H1 (cell line): ENCODE measurements around the gene FRK. TPM values are rescaled to one million over a fixed set of nuclear protein-coding genes. Genes with fewer than 3 reads are reported as not detected.
"Not testable (repeated sequence)": the region's sequence is repeated elsewhere in the genome, so short reads cannot be mapped to it uniquely, and the experiment has no call there.

ENCODE experiments used
- CTCF ChIA-PET: fragments of 300-600 bp; sonication (Branson Sonifier 250); formaldehyde crosslinking; loops from one replicate; lab custom pipeline; 2021; ENCODE audit not compliant: partially characterized antibody; lab: Charles Lee
- POLR2A ChIA-PET: fragments of 300-600 bp; sonication (Branson Sonifier 250); formaldehyde crosslinking; loops from one replicate; lab custom pipeline; 2021; ENCODE audit warnings: inconsistent platforms; ENCODE audit not compliant: partially characterized antibody; lab: Charles Lee
- DNase-seq, 2 experiments: peaks; one replicate each; pipeline versions ENCODE4 v3.0.0 to v3.0.0-alpha.2; 2010 to 2022; ENCODE audit warnings: low spot score in 2 of 2, low read depth in 1 of 2, mixed read lengths in 1 of 2
- FAIRE-seq: peaks from 2 replicates; lab custom pipeline; 2011; peaks lifted over from hg19 to GRCh38; lab: Jason Lieb, UNC
- H2AFZ ChIP-seq: 2 replicates; pipeline ENCODE4 v1.8.1; 2012; ENCODE audit warnings: low read length, inconsistent platforms
- H2AK5ac ChIP-seq: 2 replicates; pipeline ENCODE4 v1.6.1; 2013; ENCODE audit warnings: low read depth, low read length
- H2BK120ac ChIP-seq: replicated peaks from 2 replicates; pipeline ENCODE3; 2013; ENCODE audit warnings: low read depth, low read length, inconsistent platforms
- H2BK12ac ChIP-seq: 2 replicates; pipeline ENCODE4 v1.6.1; 2013; ENCODE audit warnings: low read depth, low read length
- H2BK15ac ChIP-seq: 2 replicates; pipeline ENCODE4 v1.6.1; 2013; ENCODE audit warnings: low read length
- H2BK20ac ChIP-seq: 2 replicates; pipeline ENCODE4 v1.6.1; 2013; ENCODE audit warnings: low read length
- H2BK5ac ChIP-seq: 2 replicates; pipeline ENCODE4 v1.6.1; 2013; ENCODE audit warnings: low read depth, low read length
- H3K14ac ChIP-seq: 2 replicates; pipeline ENCODE4 v1.6.1; 2013; ENCODE audit warnings: inconsistent platforms; ENCODE audit not compliant: insufficient read length
- H3K18ac ChIP-seq: 2 replicates; pipeline ENCODE4 v1.6.1; 2013; ENCODE audit warnings: low read length; ENCODE audit errors: extremely low read depth
- H3K23ac ChIP-seq: 2 replicates; pipeline ENCODE4 v1.6.1; 2013; ENCODE audit warnings: inconsistent platforms; ENCODE audit not compliant: insufficient read length
- H3K23me2 ChIP-seq: 2 replicates; pipeline ENCODE4 v1.6.1; 2013; ENCODE audit warnings: low read depth, low read length
- H3K27ac ChIP-seq: 2 replicates; pipeline ENCODE4 v1.6.1; 2011; ENCODE audit warnings: low read depth, low read length, inconsistent platforms
- H3K27me3 ChIP-seq, 4 experiments: replicated peaks in 1 of 4; 1 replicate in 1 of 4; 2 replicates in 3 of 4; pipeline versions ENCODE4 v1.6.1 to v1.8.1; 2011 to 2013; ENCODE audit warnings: low read length in 3 of 4, mild to moderate bottlenecking in 3 of 4, inconsistent platforms in 2 of 4, mixed read lengths in 2 of 4, moderate library complexity in 1 of 4; ENCODE audit not compliant: control insufficient read depth in 3 of 4, insufficient read depth in 3 of 4; ENCODE audit errors: extremely low read depth in 1 of 4
- H3K36me3 ChIP-seq, 4 experiments: 2 replicates each; pipeline versions ENCODE4 v1.6.1 to v1.8.1; 2011 to 2013; ENCODE audit warnings: mild to moderate bottlenecking in 4 of 4, low read length in 3 of 4, moderate library complexity in 2 of 4, control low read depth in 1 of 4, inconsistent platforms in 1 of 4; ENCODE audit not compliant: insufficient read depth in 4 of 4, control insufficient read depth in 2 of 4
- H3K4ac ChIP-seq: replicated peaks from 2 replicates; pipeline ENCODE3; 2013; ENCODE audit warnings: low read length, low read depth, mixed read lengths, inconsistent platforms; ENCODE audit not compliant: insufficient read length
- H3K4me1 ChIP-seq, 4 experiments: replicated peaks in 1 of 4; 1 replicate in 1 of 4; 2 replicates in 3 of 4; pipeline versions ENCODE4 v1.6.1 to v1.8.1; 2011 to 2013; ENCODE audit warnings: low read length in 3 of 4, inconsistent platforms in 2 of 4, mixed read lengths in 1 of 4; ENCODE audit not compliant: insufficient read depth in 4 of 4, control insufficient read depth in 3 of 4
- H3K4me2 ChIP-seq, 2 experiments: 2 replicates each; pipeline versions ENCODE4 v1.6.1 to v1.8.1; 2011 to 2013; ENCODE audit warnings: low read depth in 2 of 2, low read length in 2 of 2, control low read depth in 1 of 2, inconsistent platforms in 1 of 2, mild to moderate bottlenecking in 1 of 2; ENCODE audit not compliant: insufficient read depth in 1 of 2
- H3K4me3 ChIP-seq, 4 experiments: fragments of 200-600, 300-600 bp in 1 of 4; sonication (generic), shearing (Covaris generic), sonication (Bioruptor Twin) in 1 of 4; 2 replicates each; pipeline versions ENCODE4 v1.5.1 to v1.8.1; 2011 to 2016; ENCODE audit warnings: low read length in 4 of 4, low read depth in 3 of 4, control low read depth in 2 of 4, inconsistent platforms in 2 of 4, mild to moderate bottlenecking in 2 of 4, mixed read lengths in 1 of 4, moderate library complexity in 1 of 4; ENCODE audit not compliant: insufficient read depth in 2 of 4; ENCODE audit errors: extremely low read depth in 1 of 4
- H3K56ac ChIP-seq: replicated peaks from 2 replicates; pipeline ENCODE3; 2013; ENCODE audit warnings: low read depth, mild to moderate bottlenecking, mixed read lengths, low read length, inconsistent platforms; ENCODE audit not compliant: insufficient read length
- H3K79me1 ChIP-seq: 2 replicates; pipeline ENCODE4 v1.6.1; 2013; ENCODE audit warnings: low read depth, low read length, control low read depth
- H3K79me2 ChIP-seq, 2 experiments: 2 replicates each; pipeline versions ENCODE4 v1.6.1 to v1.8.1; 2012 to 2013; ENCODE audit warnings: low read length in 2 of 2, mild to moderate bottlenecking in 2 of 2, inconsistent platforms in 1 of 2; ENCODE audit not compliant: insufficient read depth in 2 of 2, control insufficient read depth in 1 of 2
- H3K9ac ChIP-seq, 4 experiments: replicated peaks in 1 of 4; 1 replicate in 1 of 4; 2 replicates in 3 of 4; pipeline versions ENCODE4 v1.6.1 to v1.8.1; 2011 to 2013; ENCODE audit warnings: low read depth in 3 of 4, low read length in 3 of 4, control low read depth in 2 of 4, mild to moderate bottlenecking in 2 of 4, moderate library complexity in 2 of 4, inconsistent platforms in 1 of 4; ENCODE audit errors: extremely low read depth in 1 of 4
- H3K9me3 ChIP-seq, 2 experiments: 2 replicates each; pipeline versions ENCODE4 v1.6.1 to v1.8.1; 2012 to 2013; ENCODE audit warnings: mild to moderate bottlenecking in 2 of 2, moderate library complexity in 2 of 2, control low read depth in 1 of 2, inconsistent platforms in 1 of 2, low read depth in 1 of 2, low read length in 1 of 2, mixed read lengths in 1 of 2; ENCODE audit not compliant: insufficient read depth in 2 of 2
- H4K20me1 ChIP-seq, 2 experiments: replicated peaks in 1 of 2; 2 replicates each; pipeline versions ENCODE3 to v1.8.1; 2011 to 2013; ENCODE audit warnings: inconsistent platforms in 2 of 2, low read length in 2 of 2, mild to moderate bottlenecking in 1 of 2; ENCODE audit not compliant: insufficient read depth in 2 of 2, control insufficient read depth in 1 of 2
- H4K5ac ChIP-seq: 2 replicates; pipeline ENCODE4 v1.6.1; 2013; ENCODE audit warnings: low read length, low read depth, mixed read lengths, inconsistent platforms; ENCODE audit not compliant: insufficient read length
- H4K8ac ChIP-seq: 2 replicates; pipeline ENCODE4 v1.8.0; 2013; ENCODE audit warnings: mild to moderate bottlenecking, moderate library complexity, low read length, inconsistent platforms; ENCODE audit not compliant: insufficient read depth; ENCODE audit errors: extremely low read depth
- H4K91ac ChIP-seq: replicated peaks from 2 replicates; pipeline ENCODE3; 2013; ENCODE audit warnings: low read length, mixed read lengths, inconsistent platforms; ENCODE audit not compliant: insufficient read length
- CHD1 ChIP-seq: IDR thresholded peaks from 2 replicates; pipeline ENCODE4 v1.6.1; 2012; ENCODE audit warnings: low read depth, low read length, improper control_type of control experiment
- HDAC2 ChIP-seq, 2 experiments: fragments of 300-600 bp in 1 of 2; sonication (generic) in 1 of 2; IDR thresholded peaks; 2 replicates each; pipeline ENCODE4 v1.6.1; 2011 to 2012; ENCODE audit warnings: low read depth in 2 of 2, low read length in 2 of 2, mild to moderate bottlenecking in 2 of 2, moderate library complexity in 2 of 2, borderline replicate concordance in 1 of 2, inconsistent platforms in 1 of 2
- JUND ChIP-seq: IDR thresholded peaks from 2 replicates; pipeline ENCODE4 v1.6.1; 2011; ENCODE audit warnings: mild to moderate bottlenecking, improper control_type of control experiment, low read length
- SAP30 ChIP-seq: fragments of 300-600 bp; sonication (generic); IDR thresholded peaks from 2 replicates; pipeline ENCODE4 v1.7.1; 2012; ENCODE audit warnings: low read length, moderate library complexity, mild to moderate bottlenecking, inconsistent platforms; ENCODE audit not compliant: insufficient read depth, insufficient replicate concordance
- SRF ChIP-seq: IDR thresholded peaks from 2 replicates; pipeline ENCODE4 v1.6.1; 2011; ENCODE audit warnings: mild to moderate bottlenecking, low read depth, low read length, moderate library complexity
- TCF12 ChIP-seq: IDR thresholded peaks from 2 replicates; pipeline ENCODE4 v1.6.1; 2011; ENCODE audit warnings: low read depth, mild to moderate bottlenecking, low read length
- TEAD4 ChIP-seq: IDR thresholded peaks from 2 replicates; pipeline ENCODE4 v1.6.1; 2012; ENCODE audit warnings: low read depth, low read length, inconsistent platforms, mixed read lengths
- polyA plus RNA-seq, 7 experiments: library from polyadenylated mRNA; depleted of rRNA in 3 of 7; stranded (reverse) in 5 of 7; unstranded in 2 of 7; fragments of >200 nt in 5 of 7; fragments of 200-250 nt in 2 of 7; gene quantifications; 1 replicate in 5 of 7; 2 replicates in 1 of 7; 4 replicates in 1 of 7; pipeline versions ENCODE4 v1.2.1 to v1.2.3, GENCODE V29; 2011 to 2013; ENCODE audit warnings: missing spikeins in 2 of 7, mixed read lengths in 2 of 7
- total RNA-seq: library from RNA; stranded (reverse); fragmentation: NEBNext Ultra II Directional; extraction: Animal tissue kit (Norgen Biotek cat#: 25700); gene quantifications from 2 replicates; pipeline ENCODE4 v1.2.1, GENCODE V29; 2021
- TF ChIP-seq, protein P1 (sequence below): IDR thresholded peaks from 2 replicates; pipeline ENCODE4 v1.6.1; 2011; ENCODE audit warnings: low read length, improper control_type of control experiment

The FRK gene
- total and polyA plus RNA-seq, 2 of the 8 experiments (the other 6 are each of a cell fraction or from before 2014, with no cell fraction given) = 0.11 to 0.24 TPM

DNA sequence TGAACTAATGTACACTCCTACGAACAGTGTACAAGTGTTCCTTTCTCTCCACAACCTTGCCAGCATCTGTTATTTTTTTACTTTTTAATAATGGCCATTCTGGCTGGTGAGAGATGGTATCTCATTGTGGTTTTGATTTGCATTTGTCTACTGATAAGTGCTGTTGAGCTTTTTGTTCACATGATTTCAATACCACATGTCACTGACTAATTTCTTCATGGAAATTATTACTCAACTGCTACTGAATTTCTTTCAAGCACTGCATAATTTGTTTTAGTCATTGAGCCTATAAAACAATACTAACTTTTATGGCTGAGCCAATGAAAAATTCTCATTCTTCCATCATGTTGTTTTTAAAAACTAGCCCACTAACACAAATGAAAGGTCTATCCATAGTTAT lies 115.4 kb downstream of the FRK start (continued):
- no peak for TF ChIP-seq TEAD4
- TF ChIP-seq TCF12 = no peak
- TF ChIP-seq, protein P1, sequence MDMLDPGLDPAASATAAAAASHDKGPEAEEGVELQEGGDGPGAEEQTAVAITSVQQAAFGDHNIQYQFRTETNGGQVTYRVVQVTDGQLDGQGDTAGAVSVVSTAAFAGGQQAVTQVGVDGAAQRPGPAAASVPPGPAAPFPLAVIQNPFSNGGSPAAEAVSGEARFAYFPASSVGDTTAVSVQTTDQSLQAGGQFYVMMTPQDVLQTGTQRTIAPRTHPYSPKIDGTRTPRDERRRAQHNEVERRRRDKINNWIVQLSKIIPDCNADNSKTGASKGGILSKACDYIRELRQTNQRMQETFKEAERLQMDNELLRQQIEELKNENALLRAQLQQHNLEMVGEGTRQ = no peak
- TF ChIP-seq SRF = no peak
- no peak for TF ChIP-seq HDAC2 (IDR thresholded peaks at IDR 0.05; ENCODE audit: borderline replicate concordance in 1 of 2, low read depth in 2 of 2, low read length in 2 of 2)
- no peak for TF ChIP-seq CHD1
- TF ChIP-seq JUND = no peak
- TF ChIP-seq SAP30 = no peak

DNA sequence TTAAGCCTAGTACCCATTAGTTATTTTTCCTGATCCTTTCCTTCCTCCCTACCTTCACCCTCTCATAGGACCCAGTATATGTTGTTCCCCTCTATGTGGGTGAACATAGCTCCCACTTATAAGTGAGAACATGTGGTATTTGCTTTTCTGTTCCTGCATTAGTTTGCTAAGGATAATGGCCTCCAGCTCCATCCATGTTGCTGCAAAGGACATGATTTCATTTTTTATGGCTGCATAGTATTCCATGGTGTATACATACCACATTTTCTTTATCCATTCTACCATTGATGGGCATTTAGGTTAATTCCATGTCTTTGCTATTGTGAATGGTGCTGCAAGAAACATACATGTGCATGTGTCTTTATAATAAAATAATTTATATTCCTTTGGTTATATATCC lies 115.9 kb downstream of the FRK start:
- H3K79me1 ChIP-seq, H2AFZ ChIP-seq, FAIRE-seq, H3K23ac ChIP-seq, H3K9ac ChIP-seq, H4K91ac ChIP-seq, H2BK12ac ChIP-seq, H2BK5ac ChIP-seq, H3K14ac ChIP-seq, H3K9me3 ChIP-seq, H3K36me3 ChIP-seq, H3K27ac ChIP-seq, CTCF ChIA-PET, H4K8ac ChIP-seq, H4K5ac ChIP-seq, POLR2A ChIA-PET, H2BK15ac ChIP-seq, H2BK120ac ChIP-seq, H3K23me2 ChIP-seq, H3K4me1 ChIP-seq, H2BK20ac ChIP-seq, H3K56ac ChIP-seq, DNase-seq, H3K4ac ChIP-seq, H3K18ac ChIP-seq, H3K27me3 ChIP-seq, H4K20me1 ChIP-seq, H3K4me2 ChIP-seq, H3K4me3 ChIP-seq, H2AK5ac ChIP-seq, H3K79me2 ChIP-seq: not testable (repeated sequence)
